ENCODE data around the gene SYPL2.
A peak's percentile ranks its signal among the peaks of the same experiment; 100 is the strongest.
"Not testable (repeated sequence)": the region's sequence is repeated elsewhere in the genome, so short reads cannot be mapped to it uniquely, and the experiment has no call there.

Gene SYPL2

GRCh38 chr1:109466452-109467300, at the start of gene SYPL2:
TSS of gene SYPL2 (plus strand) at chr1:109466546. CDS start at chr1:109466844, 298 bp downstream.
- DNase-seq = no peak

GRCh38 chr1:109423498-109423897, 42.8 kb upstream of the SYPL2 start:
- DNase-seq = no peak

- DNase-seq = no peak
These were observed 40.7 kb upstream of the SYPL2 start for GRCh38 chr1:109425391-109426280.

GRCh38 chr1:109426281-109427170, 39.8 kb upstream of the SYPL2 start, which contains the start of gene PSMA5:
TSS of gene PSMA5 (minus strand) at chr1:109426448. CDS start at chr1:109426330, 118 bp downstream.
- peak; percentile 92 for DNase-seq

- no peak for DNase-seq
These were observed 39.2 kb upstream of the SYPL2 start for GRCh38 chr1:109427171-109427467.

- DNase-seq = no peak
These were observed 34.0 kb upstream of the SYPL2 start for GRCh38 chr1:109432336-109432735.

- DNase-seq = no peak
These were observed 33.0 kb upstream of the SYPL2 start for GRCh38 chr1:109433322-109433721.

- DNase-seq = no peak
These were observed 31.9 kb upstream of the SYPL2 start for GRCh38 chr1:109434484-109434883.

GRCh38 chr1:109438798-109439297, 27.5 kb upstream of the SYPL2 start:
- DNase-seq = no peak

GRCh38 chr1:109441069-109441468, 25.3 kb upstream of the SYPL2 start:
- DNase-seq = no peak

GRCh38 chr1:109443476-109443875, 22.9 kb upstream of the SYPL2 start:
- DNase-seq = no peak

GRCh38 chr1:109444346-109444745, 22.0 kb upstream of the SYPL2 start:
- DNase-seq = no peak

GRCh38 chr1:109445949-109446695, 20.2 kb upstream of the SYPL2 start:
- not testable (repeated sequence) for DNase-seq

- DNase-seq = no peak
These were observed 18.8 kb upstream of the SYPL2 start for GRCh38 chr1:109447524-109447923.

- no peak for DNase-seq
These were observed 11.7 kb upstream of the SYPL2 start for GRCh38 chr1:109454497-109455133.

GRCh38 chr1:109457819-109458218, 8.5 kb upstream of the SYPL2 start:
- no peak for DNase-seq

- no peak for DNase-seq
These were observed 258 bp upstream of the SYPL2 start for GRCh38 chr1:109466125-109466451.

- DNase-seq = no peak
These were observed 993 bp downstream of the SYPL2 start for GRCh38 chr1:109467301-109467777.

GRCh38 chr1:109468061-109468460, 1.7 kb downstream of the SYPL2 start:
- DNase-seq = no peak

- DNase-seq = no peak
These were observed 2.6 kb downstream of the SYPL2 start for GRCh38 chr1:109468903-109469302.

GRCh38 chr1:109470245-109470644, 3.9 kb downstream of the SYPL2 start:
- no peak for DNase-seq
